H1 (cell line): ENCODE measurements around the gene DAPK2. TPM values are rescaled to one million over a fixed set of nuclear protein-coding genes. Genes with fewer than 3 reads are reported as not detected.
A peak's percentile ranks its signal among the peaks of the same experiment; 100 is the strongest.

Source experiments
- CTCF ChIA-PET: fragments of 300-600 bp; sonication (Branson Sonifier 250); formaldehyde crosslinking; loops from one replicate; lab custom pipeline; 2021; ENCODE audit not compliant: partially characterized antibody; lab: Charles Lee
- POLR2A ChIA-PET: fragments of 300-600 bp; sonication (Branson Sonifier 250); formaldehyde crosslinking; loops from one replicate; lab custom pipeline; 2021; ENCODE audit warnings: inconsistent platforms; ENCODE audit not compliant: partially characterized antibody; lab: Charles Lee
- DNase-seq, 2 experiments: peaks; one replicate each; pipeline versions ENCODE4 v3.0.0 to v3.0.0-alpha.2; 2010 to 2022; ENCODE audit warnings: low spot score in 2 of 2, low read depth in 1 of 2, mixed read lengths in 1 of 2
- FAIRE-seq: peaks from 2 replicates; lab custom pipeline; 2011; peaks lifted over from hg19 to GRCh38; lab: Jason Lieb, UNC
- H2AFZ ChIP-seq: 2 replicates; pipeline ENCODE4 v1.8.1; 2012; ENCODE audit warnings: low read length, inconsistent platforms
- H2AK5ac ChIP-seq: 2 replicates; pipeline ENCODE4 v1.6.1; 2013; ENCODE audit warnings: low read depth, low read length
- H2BK120ac ChIP-seq: replicated peaks from 2 replicates; pipeline ENCODE3; 2013; ENCODE audit warnings: low read depth, low read length, inconsistent platforms
- H2BK12ac ChIP-seq: 2 replicates; pipeline ENCODE4 v1.6.1; 2013; ENCODE audit warnings: low read depth, low read length
- H2BK15ac ChIP-seq: 2 replicates; pipeline ENCODE4 v1.6.1; 2013; ENCODE audit warnings: low read length
- H2BK20ac ChIP-seq: 2 replicates; pipeline ENCODE4 v1.6.1; 2013; ENCODE audit warnings: low read length
- H2BK5ac ChIP-seq: 2 replicates; pipeline ENCODE4 v1.6.1; 2013; ENCODE audit warnings: low read depth, low read length
- H3K14ac ChIP-seq: 2 replicates; pipeline ENCODE4 v1.6.1; 2013; ENCODE audit warnings: inconsistent platforms; ENCODE audit not compliant: insufficient read length
- H3K18ac ChIP-seq: 2 replicates; pipeline ENCODE4 v1.6.1; 2013; ENCODE audit warnings: low read length; ENCODE audit errors: extremely low read depth
- H3K23ac ChIP-seq: 2 replicates; pipeline ENCODE4 v1.6.1; 2013; ENCODE audit warnings: inconsistent platforms; ENCODE audit not compliant: insufficient read length
- H3K23me2 ChIP-seq: 2 replicates; pipeline ENCODE4 v1.6.1; 2013; ENCODE audit warnings: low read depth, low read length
- H3K27ac ChIP-seq: 2 replicates; pipeline ENCODE4 v1.6.1; 2011; ENCODE audit warnings: low read depth, low read length, inconsistent platforms
- H3K27me3 ChIP-seq, 4 experiments: replicated peaks in 1 of 4; 1 replicate in 1 of 4; 2 replicates in 3 of 4; pipeline versions ENCODE4 v1.6.1 to v1.8.1; 2011 to 2013; ENCODE audit warnings: low read length in 3 of 4, mild to moderate bottlenecking in 3 of 4, inconsistent platforms in 2 of 4, mixed read lengths in 2 of 4, moderate library complexity in 1 of 4; ENCODE audit not compliant: control insufficient read depth in 3 of 4, insufficient read depth in 3 of 4; ENCODE audit errors: extremely low read depth in 1 of 4
- H3K36me3 ChIP-seq, 4 experiments: 2 replicates each; pipeline versions ENCODE4 v1.6.1 to v1.8.1; 2011 to 2013; ENCODE audit warnings: mild to moderate bottlenecking in 4 of 4, low read length in 3 of 4, moderate library complexity in 2 of 4, control low read depth in 1 of 4, inconsistent platforms in 1 of 4; ENCODE audit not compliant: insufficient read depth in 4 of 4, control insufficient read depth in 2 of 4
- H3K4ac ChIP-seq: replicated peaks from 2 replicates; pipeline ENCODE3; 2013; ENCODE audit warnings: low read length, low read depth, mixed read lengths, inconsistent platforms; ENCODE audit not compliant: insufficient read length
- H3K4me1 ChIP-seq, 4 experiments: replicated peaks in 1 of 4; 1 replicate in 1 of 4; 2 replicates in 3 of 4; pipeline versions ENCODE4 v1.6.1 to v1.8.1; 2011 to 2013; ENCODE audit warnings: low read length in 3 of 4, inconsistent platforms in 2 of 4, mixed read lengths in 1 of 4; ENCODE audit not compliant: insufficient read depth in 4 of 4, control insufficient read depth in 3 of 4
- H3K4me2 ChIP-seq, 2 experiments: 2 replicates each; pipeline versions ENCODE4 v1.6.1 to v1.8.1; 2011 to 2013; ENCODE audit warnings: low read depth in 2 of 2, low read length in 2 of 2, control low read depth in 1 of 2, inconsistent platforms in 1 of 2, mild to moderate bottlenecking in 1 of 2; ENCODE audit not compliant: insufficient read depth in 1 of 2
- H3K4me3 ChIP-seq, 4 experiments: fragments of 200-600, 300-600 bp in 1 of 4; sonication (generic), shearing (Covaris generic), sonication (Bioruptor Twin) in 1 of 4; 2 replicates each; pipeline versions ENCODE4 v1.5.1 to v1.8.1; 2011 to 2016; ENCODE audit warnings: low read length in 4 of 4, low read depth in 3 of 4, control low read depth in 2 of 4, inconsistent platforms in 2 of 4, mild to moderate bottlenecking in 2 of 4, mixed read lengths in 1 of 4, moderate library complexity in 1 of 4; ENCODE audit not compliant: insufficient read depth in 2 of 4; ENCODE audit errors: extremely low read depth in 1 of 4
- H3K56ac ChIP-seq: replicated peaks from 2 replicates; pipeline ENCODE3; 2013; ENCODE audit warnings: low read depth, mild to moderate bottlenecking, mixed read lengths, low read length, inconsistent platforms; ENCODE audit not compliant: insufficient read length
- H3K79me1 ChIP-seq: 2 replicates; pipeline ENCODE4 v1.6.1; 2013; ENCODE audit warnings: low read depth, low read length, control low read depth
- H3K79me2 ChIP-seq, 2 experiments: 2 replicates each; pipeline versions ENCODE4 v1.6.1 to v1.8.1; 2012 to 2013; ENCODE audit warnings: low read length in 2 of 2, mild to moderate bottlenecking in 2 of 2, inconsistent platforms in 1 of 2; ENCODE audit not compliant: insufficient read depth in 2 of 2, control insufficient read depth in 1 of 2
- H3K9ac ChIP-seq, 4 experiments: replicated peaks in 1 of 4; 1 replicate in 1 of 4; 2 replicates in 3 of 4; pipeline versions ENCODE4 v1.6.1 to v1.8.1; 2011 to 2013; ENCODE audit warnings: low read depth in 3 of 4, low read length in 3 of 4, control low read depth in 2 of 4, mild to moderate bottlenecking in 2 of 4, moderate library complexity in 2 of 4, inconsistent platforms in 1 of 4; ENCODE audit errors: extremely low read depth in 1 of 4
- H3K9me3 ChIP-seq, 2 experiments: 2 replicates each; pipeline versions ENCODE4 v1.6.1 to v1.8.1; 2012 to 2013; ENCODE audit warnings: mild to moderate bottlenecking in 2 of 2, moderate library complexity in 2 of 2, control low read depth in 1 of 2, inconsistent platforms in 1 of 2, low read depth in 1 of 2, low read length in 1 of 2, mixed read lengths in 1 of 2; ENCODE audit not compliant: insufficient read depth in 2 of 2
- H4K20me1 ChIP-seq, 2 experiments: replicated peaks in 1 of 2; 2 replicates each; pipeline versions ENCODE3 to v1.8.1; 2011 to 2013; ENCODE audit warnings: inconsistent platforms in 2 of 2, low read length in 2 of 2, mild to moderate bottlenecking in 1 of 2; ENCODE audit not compliant: insufficient read depth in 2 of 2, control insufficient read depth in 1 of 2
- H4K5ac ChIP-seq: 2 replicates; pipeline ENCODE4 v1.6.1; 2013; ENCODE audit warnings: low read length, low read depth, mixed read lengths, inconsistent platforms; ENCODE audit not compliant: insufficient read length
- H4K8ac ChIP-seq: 2 replicates; pipeline ENCODE4 v1.8.0; 2013; ENCODE audit warnings: mild to moderate bottlenecking, moderate library complexity, low read length, inconsistent platforms; ENCODE audit not compliant: insufficient read depth; ENCODE audit errors: extremely low read depth
- H4K91ac ChIP-seq: replicated peaks from 2 replicates; pipeline ENCODE3; 2013; ENCODE audit warnings: low read length, mixed read lengths, inconsistent platforms; ENCODE audit not compliant: insufficient read length
- CTCF ChIP-seq, 3 experiments: IDR thresholded peaks; 1 replicate in 2 of 3; 2 replicates in 1 of 3; pipeline versions ENCODE4 v1.5.1 to v1.6.1; 2011; ENCODE audit warnings: low read length in 3 of 3, mild to moderate bottlenecking in 3 of 3, inconsistent platforms in 2 of 3, low read depth in 1 of 3, moderate library complexity in 1 of 3; ENCODE audit not compliant: insufficient read depth in 1 of 3; ENCODE audit errors: control extremely low read depth in 1 of 3
- HDAC2 ChIP-seq, 2 experiments: fragments of 300-600 bp in 1 of 2; sonication (generic) in 1 of 2; IDR thresholded peaks; 2 replicates each; pipeline ENCODE4 v1.6.1; 2011 to 2012; ENCODE audit warnings: low read depth in 2 of 2, low read length in 2 of 2, mild to moderate bottlenecking in 2 of 2, moderate library complexity in 2 of 2, borderline replicate concordance in 1 of 2, inconsistent platforms in 1 of 2
- KDM4A ChIP-seq: IDR thresholded peaks from one replicate; pipeline ENCODE4 v1.7.1; 2012; ENCODE audit warnings: low read depth, mild to moderate bottlenecking, moderate library complexity, low read length, inconsistent platforms; ENCODE audit not compliant: severe bottlenecking
- MAX ChIP-seq: IDR thresholded peaks from 2 replicates; pipeline ENCODE4 v1.6.1; 2012; ENCODE audit warnings: inconsistent platforms
- WGBS, 2 experiments: shearing (Covaris generic) in 1 of 2; methylation state at CpG; one replicate each; pipeline versions ENCODE4 v1.1.6 to v1.1.7; 2013 to 2015; ENCODE audit warnings: low lambda C conversion rate in 2 of 2, mixed read lengths in 2 of 2, inconsistent platforms in 1 of 2, low coverage in 1 of 2, missing lambda C conversion rate in 1 of 2; ENCODE audit not compliant: insufficient replicate concordance in 2 of 2, insufficient coverage in 1 of 2, insufficient read length in 1 of 2; ENCODE audit errors: extremely low coverage in 1 of 2, missing lambda C conversion rate in 1 of 2; 5-methylcytosine and 5-hydroxymethylcytosine counted together
- long read RNA-seq, 2 experiments: library from RNA in 1 of 2; library from capped mRNA in 1 of 2; stranded (forward); transcript quantifications; one replicate each; pipeline ENCODE4 v2.0.0, GENCODE V29; 2021; ENCODE audit warnings: inconsistent platforms in 1 of 2
- polyA minus RNA-seq, 3 experiments: library from RNA; depleted of rRNA, polyadenylated mRNA; stranded (reverse); fragments of >200 nt; gene quantifications; 1 replicate in 2 of 3; 2 replicates in 1 of 3; pipeline ENCODE4 v1.2.3, GENCODE V29; 2011
- polyA plus RNA-seq, 7 experiments: library from polyadenylated mRNA; depleted of rRNA in 3 of 7; stranded (reverse) in 5 of 7; unstranded in 2 of 7; fragments of >200 nt in 5 of 7; fragments of 200-250 nt in 2 of 7; gene quantifications; 1 replicate in 5 of 7; 2 replicates in 1 of 7; 4 replicates in 1 of 7; pipeline versions ENCODE4 v1.2.1 to v1.2.3, GENCODE V29; 2011 to 2013; ENCODE audit warnings: missing spikeins in 2 of 7, mixed read lengths in 2 of 7
- total RNA-seq: library from RNA; stranded (reverse); fragmentation: NEBNext Ultra II Directional; extraction: Animal tissue kit (Norgen Biotek cat#: 25700); gene quantifications from 2 replicates; pipeline ENCODE4 v1.2.1, GENCODE V29; 2021

DAPK2 gene
- 2.2 and 2.9 TPM in 2 replicates for total RNA-seq
- 1.8 and 2.4 TPM in 2 replicates for polyA plus RNA-seq (2011; rRNA removed)
- 1.8 TPM for polyA plus RNA-seq (2011; cell fraction: cytosol; rRNA removed)
- polyA plus RNA-seq (2011; cell fraction: nucleus; rRNA removed), result 3.4 TPM
- 1.2 to 2.1 TPM (median 1.8 TPM) in 4 replicates for polyA plus RNA-seq (2012, experiment 1 of 2)
- 0.75 TPM for polyA plus RNA-seq (2012, experiment 2 of 2)
- 0.69 TPM for polyA plus RNA-seq (2013, experiment 1 of 2)
- 0.87 TPM for polyA plus RNA-seq (2013, experiment 2 of 2)
- 0.91 and 1.7 TPM in 2 replicates for polyA minus RNA-seq (2011; rRNA and poly(A)+ RNA removed)
- polyA minus RNA-seq (2011; cell fraction: cytosol; rRNA and poly(A)+ RNA removed), result 2.6 TPM
- 3.2 TPM for polyA minus RNA-seq (2011; cell fraction: nucleus; rRNA and poly(A)+ RNA removed)
- long read RNA-seq, experiment 1, result 0 reads
- long read RNA-seq, experiment 2, partial matches to known transcripts, result 0 of 1 reads
- long read RNA-seq, experiment 2, other reads (novel, unspliced or antisense), result 1 of 1 reads

- peak within 1 kb of the TSS; percentile 17 for H3K4ac ChIP-seq
- no peaks in the 10 kb centered on the region for H3K79me1 ChIP-seq
- H2BK12ac ChIP-seq, result 0 out of 2 replicates have a peak within 1 kb of the TSS, but pooled peaks have one; percentile 18
- H3K9ac ChIP-seq, result peak within 1 kb of the TSS in 3 of 4 experiments; percentile 29 to 38 (median 34); a peak in 4 of 7 replicates
- no peak for FAIRE-seq
- H3K23ac ChIP-seq, result no peak within 1 kb of the TSS
- H3K36me3 ChIP-seq, result no peaks in the 10 kb centered on the region
- no peak within 1 kb of the TSS for H2BK120ac ChIP-seq
- H3K27me3 ChIP-seq, result peaks cover 3 to 31% (median 19%) of the 10 kb centered on the region in 4 experiments; a peak in 6 of 7 replicates
- H3K18ac ChIP-seq, result peak within 1 kb of the TSS; percentile 68
- H2AFZ ChIP-seq, result peak within 1 kb of the TSS; percentile 91
- H2BK20ac ChIP-seq, result no peak within 1 kb of the TSS
- H4K5ac ChIP-seq, result no peak within 1 kb of the TSS
- H3K4me2 ChIP-seq, result peak within 1 kb of the TSS; percentile 72 to 83
- H3K9me3 ChIP-seq, result no peaks in the 10 kb centered on the region
- no peaks in the 10 kb centered on the region for H3K79me2 ChIP-seq
- H4K8ac ChIP-seq, result peak within 1 kb of the TSS; percentile 76; the same call in 1 of the 2 replicates
- peak in 1 of 2 experiments; percentile 86 for DNase-seq
- no peak within 1 kb of the TSS for H2BK5ac ChIP-seq
- H3K27ac ChIP-seq, result no peak within 1 kb of the TSS
- H3K4me3 ChIP-seq, result peak within 1 kb of the TSS; percentile 41 to 70 (median 48)
- WGBS, 2 experiments, result 12% methylated on average over 48 of the region's 50 CpGs; no CpG with 5 or more reads in 1 of the 2 experiments
- peaks cover 0 to 15% (median 5%) of the 10 kb centered on the region in 4 experiments; a peak in 4 of 7 replicates for H3K4me1 ChIP-seq
- H3K56ac ChIP-seq, result no peak within 1 kb of the TSS
- H4K20me1 ChIP-seq, result no peaks in the 10 kb centered on the region
- no peak within 1 kb of the TSS for H2AK5ac ChIP-seq
- peaks cover 7% of the 10 kb centered on the region; the same call in 1 of the 2 replicates for H3K23me2 ChIP-seq
- H2BK15ac ChIP-seq, result peak within 1 kb of the TSS; percentile 37; the same call in 1 of the 2 replicates
- ChIA-PET CTCF (interaction anchor here (0.8 to 9.6 kb wide), 24 partner anchors 8 to 423 kb away, joined by 3 to 82 read pairs (median 4); no protein-coding TSS in a partner anchor), POLR2A (interaction anchor here (1.1 to 1.5 kb wide), 3 partner anchors 13 to 282 kb away, joined by 3 to 4 read pairs (median 3); no protein-coding TSS in a partner anchor)
- no peak within 1 kb of the TSS for H4K91ac ChIP-seq
- H3K14ac ChIP-seq, result no peak within 1 kb of the TSS
- TF ChIP-seq KDM4A (peak; percentile 53), CTCF (IDR thresholded peaks at IDR 0.05; ENCODE audit: control extremely low read depth in 1 of 3, insufficient read depth in 1 of 3, low read depth in 1 of 3, low read length in 3 of 3) (peak; percentile 53 to 78 (median 58)), HDAC2 (IDR thresholded peaks at IDR 0.05; ENCODE audit: borderline replicate concordance in 1 of 2, low read depth in 2 of 2, low read length in 2 of 2) (peak in 1 of 2 experiments; percentile 41; a peak in 1 of 4 replicates), MAX (peak; percentile 10; the same call in 1 of the 2 replicates)
Measured at GRCh38 chr15:64046421-64047153, at the start of gene DAPK2. Gene DAPK2, minus strand, starts transcription at chr15:64046485. Its CDS starts 6,224 bp downstream, at chr15:64040261.
